ENCODE measurements around the gene AK2.

DNA sequence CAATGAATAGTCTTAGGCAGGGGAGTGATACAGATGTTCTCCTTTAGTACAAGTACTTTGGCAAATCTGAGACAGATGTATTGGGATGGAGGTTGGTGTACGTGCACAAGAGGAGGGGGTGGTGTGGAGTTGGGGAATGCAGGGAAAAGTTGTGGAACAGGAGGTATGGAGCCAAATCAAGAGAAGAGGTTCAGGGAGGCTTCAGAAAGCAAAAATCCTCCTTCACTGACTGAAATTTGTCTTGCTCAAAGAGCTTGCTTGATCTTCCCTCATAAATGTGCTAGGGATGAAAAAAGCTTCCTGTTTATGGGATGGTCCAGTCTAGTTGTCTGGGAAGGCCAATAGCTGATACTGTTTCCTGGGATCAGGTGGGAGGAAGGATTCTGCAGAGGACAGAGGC lies 77.9 kb downstream of the AK2 start:
- TF ChIP-seq, protein P1, sequence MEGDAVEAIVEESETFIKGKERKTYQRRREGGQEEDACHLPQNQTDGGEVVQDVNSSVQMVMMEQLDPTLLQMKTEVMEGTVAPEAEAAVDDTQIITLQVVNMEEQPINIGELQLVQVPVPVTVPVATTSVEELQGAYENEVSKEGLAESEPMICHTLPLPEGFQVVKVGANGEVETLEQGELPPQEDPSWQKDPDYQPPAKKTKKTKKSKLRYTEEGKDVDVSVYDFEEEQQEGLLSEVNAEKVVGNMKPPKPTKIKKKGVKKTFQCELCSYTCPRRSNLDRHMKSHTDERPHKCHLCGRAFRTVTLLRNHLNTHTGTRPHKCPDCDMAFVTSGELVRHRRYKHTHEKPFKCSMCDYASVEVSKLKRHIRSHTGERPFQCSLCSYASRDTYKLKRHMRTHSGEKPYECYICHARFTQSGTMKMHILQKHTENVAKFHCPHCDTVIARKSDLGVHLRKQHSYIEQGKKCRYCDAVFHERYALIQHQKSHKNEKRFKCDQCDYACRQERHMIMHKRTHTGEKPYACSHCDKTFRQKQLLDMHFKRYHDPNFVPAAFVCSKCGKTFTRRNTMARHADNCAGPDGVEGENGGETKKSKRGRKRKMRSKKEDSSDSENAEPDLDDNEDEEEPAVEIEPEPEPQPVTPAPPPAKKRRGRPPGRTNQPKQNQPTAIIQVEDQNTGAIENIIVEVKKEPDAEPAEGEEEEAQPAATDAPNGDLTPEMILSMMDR (IDR thresholded peaks at IDR 0.05): no peak
- no peak for TF ChIP-seq EZH2 (IDR thresholded peaks at IDR 0.05; ENCODE audit: borderline replicate concordance, insufficient read depth, low read depth, low read length, poor library complexity, severe bottlenecking)
